ENCODE results near the gene MARCHF9.

MARCHF9 gene

GRCh38 chr12:57766464-57767304, 11.8 kb downstream of the MARCHF9 start, which contains the start of gene CYP27B1:
Gene CYP27B1, minus strand, starts transcription at chr12:57767078. Its CDS starts 37 bp downstream, at chr12:57767041.
- ChIA-PET POLR2A (no interaction called here), CTCF (interaction anchor here (0.7 to 4.4 kb wide), 8 partner anchors 7 to 71 kb away, joined by 3 to 43 read pairs (median 6); partner anchors contain the start of gene MARCHF9)
- WGBS (ENCODE audit: insufficient coverage), result 6% methylated on average over 34 of the region's 38 CpGs
- Histone ChIP-seq H3K9me3 (ENCODE audit: control extremely low read depth in 1 of 5, control insufficient read depth in 4 of 5, insufficient read depth in 2 of 5, low read depth in 1 of 5, low read length in 4 of 5) (no peaks in the 10 kb centered on the region), H3K4me1 (ENCODE audit: control extremely low read depth in 1 of 4, control insufficient read depth in 4 of 4, insufficient read depth in 4 of 4, low read length in 3 of 4) (peaks cover 2 to 38% (median 37%) of the 10 kb centered on the region in 4 experiments), H3K27ac (ENCODE audit: insufficient read depth in 1 of 2, low read depth in 1 of 2, low read length in 2 of 2, poor library complexity in 1 of 2, severe bottlenecking in 2 of 2) (no peak within 1 kb of the TSS), H3K4me3 (ENCODE audit: control insufficient read depth in 1 of 7, extremely low read depth in 1 of 7, insufficient read depth in 4 of 7, low read depth in 2 of 7, low read length in 6 of 7) (peak within 1 kb of the TSS in 4 of 7 experiments; percentile 52 to 77 (median 63)), H3K27me3 (replicated peaks in 2 of 5; ENCODE audit: control insufficient read depth in 4 of 5, insufficient read depth in 5 of 5, low read length in 4 of 5) (peaks cover 0 to 50% (median 19%) of the 10 kb centered on the region in 5 experiments), H3K36me3 (ENCODE audit: control insufficient read depth in 4 of 4, insufficient read depth in 4 of 4, low read length in 3 of 4) (peaks cover 5 to 25% (median 13%) of the 10 kb centered on the region in 4 experiments)
- DNase-seq, result peak in 1 of 3 donors; percentile 35

GRCh38 chr12:57767305-57767698, 12.4 kb downstream of the MARCHF9 start:
- POLR2A ChIA-PET, result no interaction called here
- no peak overlapping the region for H3K4me3 ChIP-seq (ENCODE audit: control insufficient read depth in 1 of 7, extremely low read depth in 1 of 7, insufficient read depth in 4 of 7, low read depth in 2 of 7, low read length in 6 of 7)

GRCh38 chr12:57767876-57768275, 13.0 kb downstream of the MARCHF9 start:
- Histone ChIP-seq H3K4me1 (ENCODE audit: control extremely low read depth in 1 of 4, control insufficient read depth in 4 of 4, insufficient read depth in 4 of 4, low read length in 3 of 4) (peaks cover 2 to 45% (median 42%) of the 10 kb centered on the region in 4 experiments), H3K27ac (ENCODE audit: insufficient read depth in 1 of 2, low read depth in 1 of 2, low read length in 2 of 2, poor library complexity in 1 of 2, severe bottlenecking in 2 of 2) (no peak overlapping the region), H3K36me3 (ENCODE audit: control insufficient read depth in 4 of 4, insufficient read depth in 4 of 4, low read length in 3 of 4) (peaks cover 5 to 25% (median 13%) of the 10 kb centered on the region in 4 experiments), H3K27me3 (replicated peaks in 2 of 5; ENCODE audit: control insufficient read depth in 4 of 5, insufficient read depth in 5 of 5, low read length in 4 of 5) (peaks cover 0 to 49% (median 19%) of the 10 kb centered on the region in 5 experiments), H3K9me3 (ENCODE audit: control extremely low read depth in 1 of 5, control insufficient read depth in 4 of 5, insufficient read depth in 2 of 5, low read depth in 1 of 5, low read length in 4 of 5) (no peaks in the 10 kb centered on the region), H3K4me3 (ENCODE audit: control insufficient read depth in 1 of 7, extremely low read depth in 1 of 7, insufficient read depth in 4 of 7, low read depth in 2 of 7, low read length in 6 of 7) (no peak overlapping the region)
- ChIA-PET CTCF (interaction anchor here (0.8 to 4.4 kb wide), 9 partner anchors 9 to 68 kb away, joined by 3 to 43 read pairs (median 4); partner anchors contain the start of genes CDK4, MARCHF9, TSFM and TSPAN31), POLR2A (no interaction called here)
- DNase-seq, result no peak
- WGBS (ENCODE audit: insufficient coverage), result 100% methylated on average over 2 of the region's 3 CpGs

More at GRCh38 chr12:57767305-57767698, 12.4 kb downstream of the MARCHF9 start:
- no peaks in the 10 kb centered on the region for H3K9me3 ChIP-seq (ENCODE audit: control extremely low read depth in 1 of 5, control insufficient read depth in 4 of 5, insufficient read depth in 2 of 5, low read depth in 1 of 5, low read length in 4 of 5)
- no peak for DNase-seq
- peaks cover 2 to 40% (median 39%) of the 10 kb centered on the region in 4 experiments for H3K4me1 ChIP-seq (ENCODE audit: control extremely low read depth in 1 of 4, control insufficient read depth in 4 of 4, insufficient read depth in 4 of 4, low read length in 3 of 4)
- H3K27me3 ChIP-seq (replicated peaks in 2 of 5; ENCODE audit: control insufficient read depth in 4 of 5, insufficient read depth in 5 of 5, low read length in 4 of 5), result peaks cover 0 to 50% (median 19%) of the 10 kb centered on the region in 5 experiments
- no peak overlapping the region for H3K27ac ChIP-seq (ENCODE audit: insufficient read depth in 1 of 2, low read depth in 1 of 2, low read length in 2 of 2, poor library complexity in 1 of 2, severe bottlenecking in 2 of 2)
- CTCF ChIA-PET, result interaction anchor here (0.8 to 4.4 kb wide), 10 partner anchors 8 to 70 kb away, joined by 3 to 43 read pairs (median 4); partner anchors contain the start of genes CDK4, MARCHF9, TSFM and TSPAN31
- peaks cover 5 to 25% (median 13%) of the 10 kb centered on the region in 4 experiments for H3K36me3 ChIP-seq (ENCODE audit: control insufficient read depth in 4 of 4, insufficient read depth in 4 of 4, low read length in 3 of 4)

- ChIA-PET POLR2A (no interaction called here), CTCF (interaction anchor here (0.6 to 3.0 kb wide), 3 partner anchors 10 to 187 kb away, joined by 3 to 16 read pairs (median 4); no protein-coding TSS in a partner anchor)
- DNase-seq, result no peak
- H3K9me3 ChIP-seq (ENCODE audit: control extremely low read depth in 1 of 5, control insufficient read depth in 4 of 5, insufficient read depth in 2 of 5, low read depth in 1 of 5, low read length in 4 of 5), result no peaks in the 10 kb centered on the region
- no peak overlapping the region for H3K27ac ChIP-seq (ENCODE audit: insufficient read depth in 1 of 2, low read depth in 1 of 2, low read length in 2 of 2, poor library complexity in 1 of 2, severe bottlenecking in 2 of 2)
- peaks cover 0 to 33% (median 15%) of the 10 kb centered on the region in 5 experiments for H3K27me3 ChIP-seq (replicated peaks in 2 of 5; ENCODE audit: control insufficient read depth in 4 of 5, insufficient read depth in 5 of 5, low read length in 4 of 5)
- 100% methylated on average over 11 of the region's 11 CpGs for WGBS (ENCODE audit: insufficient coverage)
- peaks cover 5 to 25% (median 13%) of the 10 kb centered on the region in 4 experiments for H3K36me3 ChIP-seq (ENCODE audit: control insufficient read depth in 4 of 4, insufficient read depth in 4 of 4, low read length in 3 of 4)
- H3K4me1 ChIP-seq (ENCODE audit: control extremely low read depth in 1 of 4, control insufficient read depth in 4 of 4, insufficient read depth in 4 of 4, low read length in 3 of 4), result peaks cover 2 to 47% (median 42%) of the 10 kb centered on the region in 4 experiments
- H3K4me3 ChIP-seq (ENCODE audit: control insufficient read depth in 1 of 7, extremely low read depth in 1 of 7, insufficient read depth in 4 of 7, low read depth in 2 of 7, low read length in 6 of 7), result no peak overlapping the region
Observed at GRCh38 chr12:57769594-57769993, 14.7 kb downstream of the MARCHF9 start.

- DNase-seq, result no peak
- Histone ChIP-seq H3K36me3 (ENCODE audit: control insufficient read depth in 4 of 4, insufficient read depth in 4 of 4, low read length in 3 of 4) (peaks cover 5 to 25% (median 13%) of the 10 kb centered on the region in 4 experiments), H3K9me3 (ENCODE audit: control extremely low read depth in 1 of 5, control insufficient read depth in 4 of 5, insufficient read depth in 2 of 5, low read depth in 1 of 5, low read length in 4 of 5) (no peaks in the 10 kb centered on the region), H3K4me3 (ENCODE audit: control insufficient read depth in 1 of 7, extremely low read depth in 1 of 7, insufficient read depth in 4 of 7, low read depth in 2 of 7, low read length in 6 of 7) (peak overlapping the region in 2 of 7 experiments; percentile 92 to 94), H3K4me1 (ENCODE audit: control extremely low read depth in 1 of 4, control insufficient read depth in 4 of 4, insufficient read depth in 4 of 4, low read length in 3 of 4) (peaks cover 2 to 35% (median 31%) of the 10 kb centered on the region in 4 experiments), H3K27me3 (replicated peaks in 2 of 5; ENCODE audit: control insufficient read depth in 4 of 5, insufficient read depth in 5 of 5, low read length in 4 of 5) (peaks cover 0 to 22% (median 10%) of the 10 kb centered on the region in 5 experiments), H3K27ac (ENCODE audit: insufficient read depth in 1 of 2, low read depth in 1 of 2, low read length in 2 of 2, poor library complexity in 1 of 2, severe bottlenecking in 2 of 2) (peak overlapping the region in 1 of 2 experiments; percentile 88)
- ChIA-PET POLR2A (no interaction called here), CTCF (interaction anchor here (0.6 to 1.3 kb wide), 3 partner anchors 11 to 14 kb away, joined by 3 to 4 read pairs (median 3); partner anchors contain the start of gene TSFM)
- WGBS (ENCODE audit: insufficient coverage), result 87% methylated on average over 3 of the region's 4 CpGs
Observed at GRCh38 chr12:57770734-57771133, 15.8 kb downstream of the MARCHF9 start.

GRCh38 chr12:57771236-57771872, 16.5 kb downstream of the MARCHF9 start:
- Histone ChIP-seq H3K36me3 (ENCODE audit: control insufficient read depth in 4 of 4, insufficient read depth in 4 of 4, low read length in 3 of 4) (peaks cover 5 to 25% (median 13%) of the 10 kb centered on the region in 4 experiments), H3K27me3 (replicated peaks in 2 of 5; ENCODE audit: control insufficient read depth in 4 of 5, insufficient read depth in 5 of 5, low read length in 4 of 5) (peaks cover 0 to 15% (median 4%) of the 10 kb centered on the region in 5 experiments), H3K4me3 (ENCODE audit: control insufficient read depth in 1 of 7, extremely low read depth in 1 of 7, insufficient read depth in 4 of 7, low read depth in 2 of 7, low read length in 6 of 7) (peak overlapping the region; percentile 86 to 96 (median 93)), H3K27ac (ENCODE audit: insufficient read depth in 1 of 2, low read depth in 1 of 2, low read length in 2 of 2, poor library complexity in 1 of 2, severe bottlenecking in 2 of 2) (peak overlapping the region; percentile 64 to 88), H3K4me1 (ENCODE audit: control extremely low read depth in 1 of 4, control insufficient read depth in 4 of 4, insufficient read depth in 4 of 4, low read length in 3 of 4) (peaks cover 2 to 29% (median 24%) of the 10 kb centered on the region in 4 experiments), H3K9me3 (ENCODE audit: control extremely low read depth in 1 of 5, control insufficient read depth in 4 of 5, insufficient read depth in 2 of 5, low read depth in 1 of 5, low read length in 4 of 5) (no peaks in the 10 kb centered on the region)
- peak; percentile 95 to 97 (median 96) for DNase-seq
- ChIA-PET CTCF (interaction anchor here (0.8 to 10.4 kb wide), 4 partner anchors 9 to 12 kb away, joined by 3 to 74 read pairs (median 6); partner anchors contain the start of gene TSFM), POLR2A (interaction anchor here (1.0 to 1.5 kb wide), 2 partner anchors 11 to 19 kb away, joined by 3 to 8 read pairs; partner anchors contain the start of genes CDK4 and TSFM)
- WGBS (ENCODE audit: insufficient coverage), result 2% methylated on average over 12 of the region's 16 CpGs

All from common myeloid progenitor, CD34-positive (primary cell).